K562 (cell line): ENCODE measurements around the gene RNF212B. TPM values are rescaled to one million over a fixed set of nuclear protein-coding genes. Genes with fewer than 3 reads are reported as not detected.

Experiments
- ATAC-seq: fragments of 200-7000 bp; cut with Tn5 transposase; 3 replicates; pipeline ENCODE4 v1.9.1; 2020; ENCODE audit warnings: moderate library complexity
- BruUV-seq: library from RNA; stranded (reverse); fragments of 400-500 nt; replicated peaks from 2 replicates; lab custom pipeline; 2021; lab: Mats Ljungman, UMichigan
- CTCF ChIA-PET: fragments of 300-600 bp; formaldehyde crosslinking; extraction: SDS; loops from one replicate; lab custom pipeline; 2021; ENCODE audit warnings: low intra/inter-chr PET ratio; lab: Yijun Ruan, JAX
- POLR2A ChIA-PET: fragments of 300-600, 350-650 bp; sonication (Branson Sonifier 250); formaldehyde crosslinking; extraction: SDS; loops from one replicate; lab custom pipeline; 2021; ENCODE audit warnings: antibody characterized with exemption, inconsistent platforms; lab: Yijun Ruan, JAX
- DNase-seq, 4 experiments: peaks; one replicate each; pipeline versions ENCODE4 v3.0.0 to v3.0.0-alpha.2; 2011 to 2018; ENCODE audit warnings: low spot score in 3 of 4, mixed read lengths in 3 of 4; ENCODE audit errors: extremely low read depth in 1 of 4
- FAIRE-seq: peaks from 2 replicates; lab custom pipeline; 2011; peaks lifted over from hg19 to GRCh38; lab: Jason Lieb, UNC
- H2AFZ ChIP-seq: 2 replicates; pipeline ENCODE4 v1.6.0; 2011; ENCODE audit warnings: low read depth, low read length, control low read depth, inconsistent platforms
- H3K27ac ChIP-seq: fragments of 200-600 bp; 3 replicates; pipeline ENCODE4 v1.8.0; 2011; ENCODE audit warnings: low read depth, mild to moderate bottlenecking, control low read depth, inconsistent platforms, low read length, moderate library complexity, mixed read lengths; ENCODE audit errors: extremely low read depth
- H3K27me3 ChIP-seq, 2 experiments: fragments of 300-600 bp in 1 of 2; 2 replicates in 1 of 2; 3 replicates in 1 of 2; pipeline versions ENCODE4 v1.6.0 to v1.8.0; 2011; ENCODE audit warnings: inconsistent platforms in 2 of 2, low read length in 2 of 2, mild to moderate bottlenecking in 1 of 2, mixed read lengths in 1 of 2, moderate library complexity in 1 of 2; ENCODE audit not compliant: control insufficient read depth in 2 of 2, insufficient read depth in 2 of 2
- H3K36me3 ChIP-seq: fragments of 300-600 bp; 3 replicates; pipeline ENCODE4 v1.8.0; 2011; ENCODE audit warnings: mild to moderate bottlenecking, low read length, inconsistent platforms; ENCODE audit not compliant: control insufficient read depth, insufficient read depth
- H3K4me1 ChIP-seq, 2 experiments: fragments of 200-600 bp in 1 of 2; replicated peaks in 1 of 2; 2 replicates in 1 of 2; 3 replicates in 1 of 2; pipeline versions ENCODE4 v1.5.1 to v1.8.0; 2011; ENCODE audit warnings: inconsistent platforms in 2 of 2, low read length in 2 of 2, mild to moderate bottlenecking in 1 of 2, mixed read lengths in 1 of 2, moderate library complexity in 1 of 2; ENCODE audit not compliant: control insufficient read depth in 2 of 2, insufficient read depth in 2 of 2
- H3K4me2 ChIP-seq: 2 replicates; pipeline ENCODE4 v1.6.1; 2011; ENCODE audit warnings: low read length, control low read depth, inconsistent platforms, mixed read lengths; ENCODE audit not compliant: insufficient read depth
- H3K4me3 ChIP-seq: fragments of 200-600 bp; sonication (generic), shearing (Covaris generic); 2 replicates; pipeline ENCODE4 v1.5.1; 2016; ENCODE audit warnings: control low read depth, inconsistent platforms
- H3K79me2 ChIP-seq: fragments of 200-600 bp; 3 replicates; pipeline ENCODE4 v1.8.0; 2011; ENCODE audit warnings: low read length, inconsistent platforms; ENCODE audit not compliant: control insufficient read depth, insufficient read depth
- H3K9ac ChIP-seq, 2 experiments: 2 replicates each; pipeline versions ENCODE4 v1.6.0 to v1.6.1; 2011; ENCODE audit warnings: low read depth in 2 of 2, low read length in 2 of 2, control low read depth in 1 of 2, inconsistent platforms in 1 of 2, mild to moderate bottlenecking in 1 of 2, mixed read lengths in 1 of 2; ENCODE audit not compliant: insufficient read depth in 1 of 2
- H3K9me1 ChIP-seq: one replicate; pipeline ENCODE4 v1.6.0; 2011; ENCODE audit warnings: inconsistent platforms, mild to moderate bottlenecking, low read length, moderate library complexity; ENCODE audit not compliant: control insufficient read depth, insufficient read depth
- H3K9me3 ChIP-seq: replicated peaks from 2 replicates; pipeline ENCODE4 v1.5.1; 2011; ENCODE audit warnings: low read depth, low read length, inconsistent platforms; ENCODE audit not compliant: control insufficient read depth, insufficient read depth
- H4K20me1 ChIP-seq: replicated peaks from 2 replicates; pipeline ENCODE4 v1.6.1; 2011; ENCODE audit warnings: low read length, inconsistent platforms, mixed read lengths; ENCODE audit not compliant: control insufficient read depth, insufficient read depth
- DMBX1 ChIP-seq: fragments of 250-450 bp; sonication (Bioruptor Pico); IDR thresholded peaks from 2 replicates; pipeline ENCODE4 v1.8.0; 2022; ENCODE audit warnings: inconsistent platforms, mild to moderate bottlenecking, moderate library complexity, borderline replicate concordance
- EP400 ChIP-seq: fragments of 450-650 bp; IDR thresholded peaks from 2 replicates; pipeline ENCODE4 v1.6.1; 2017; ENCODE audit warnings: antibody characterized with exemption, mild to moderate bottlenecking, moderate library complexity
- GABPB1 ChIP-seq: sonication (generic); formaldehyde crosslinking; IDR thresholded peaks from 2 replicates; pipeline ENCODE4 v1.8.0; 2022; ENCODE audit warnings: mild to moderate bottlenecking, missing genetic modification reagents
- HDGF ChIP-seq: fragments of 450-650 bp; IDR thresholded peaks from 2 replicates; pipeline ENCODE4 v1.6.1; 2016
- HOXB6 ChIP-seq: fragments of 250-450 bp; sonication (Bioruptor Pico); IDR thresholded peaks from 2 replicates; pipeline ENCODE4 v1.5.1; 2022; ENCODE audit warnings: mild to moderate bottlenecking, borderline replicate concordance
- PHB ChIP-seq: fragments of 250-450 bp; sonication (Bioruptor Pico); IDR thresholded peaks from 2 replicates; pipeline ENCODE4 v1.5.0; 2021
- PHF20 ChIP-seq: fragments of 450-650 bp; IDR thresholded peaks from 2 replicates; pipeline ENCODE4 v1.6.1; 2018; ENCODE audit not compliant: partially characterized antibody
- PHF21A ChIP-seq: fragments of 450-650 bp; IDR thresholded peaks from 2 replicates; pipeline ENCODE4 v1.6.1; 2017; ENCODE audit warnings: low read depth, borderline replicate concordance
- POLR2G ChIP-seq: fragments of 200-400 bp; formaldehyde crosslinking; IDR thresholded peaks from 2 replicates; pipeline ENCODE4 v1.6.1; 2017; ENCODE audit warnings: low read depth, mild to moderate bottlenecking, antibody characterized with exemption, low read length, moderate library complexity
- POLR2H ChIP-seq: IDR thresholded peaks from 2 replicates; pipeline ENCODE4 v1.6.1; 2016; ENCODE audit warnings: missing genetic modification characterization, low read depth, mild to moderate bottlenecking, control low read depth, missing compliant biosample characterization, moderate library complexity
- RBFOX2 ChIP-seq: fragments of 200-400 bp; formaldehyde crosslinking; IDR thresholded peaks from 2 replicates; pipeline ENCODE4 v1.6.1; 2017; ENCODE audit warnings: low read depth, mild to moderate bottlenecking, low read length, moderate library complexity
- SMARCA4 ChIP-seq: fragments of 450-650 bp; IDR thresholded peaks from 2 replicates; pipeline ENCODE4 v1.6.1; 2016
- SMARCA5 ChIP-seq: fragments of 450-650 bp; IDR thresholded peaks from 2 replicates; pipeline ENCODE4 v1.6.1; 2016
- WGBS: fragments of 100-300 bp; shearing (Covaris generic); methylation state at CpG from one replicate; pipeline ENCODE4 v1.1.6; 2016; ENCODE audit warnings: low coverage, mixed read lengths; ENCODE audit not compliant: insufficient coverage; ENCODE audit errors: missing lambda C conversion rate; 5-methylcytosine and 5-hydroxymethylcytosine counted together
- in situ Hi-C: fragments of 300-500 bp; cut with MboI; formaldehyde crosslinking; loops from 4 replicates; pipeline ENCODE4 v1.15.0; 2018; ENCODE audit warnings: inconsistent platforms, mixed read lengths
- intact Hi-C: fragments of 100-400 bp; cut with micrococcal nuclease; formaldehyde crosslinking; loops from 2 replicates; pipeline ENCODE4 v1.14.2; 2022
- polyA plus RNA-seq, 8 experiments: library from polyadenylated mRNA; depleted of rRNA in 4 of 8; stranded (reverse) in 5 of 8; unstranded in 3 of 8; fragments of >200 nt; fragmentation: Nextera tagmentation in 2 of 8; fragmentation: Illumina TruSeq in 1 of 8; extraction: Ambion mirVana in 2 of 8; extraction: Trizol in 1 of 8; gene quantifications; 2 replicates each; pipeline versions ENCODE4 v1.2.1 to v1.2.3, GENCODE V29; 2011 to 2014; ENCODE audit warnings: inconsistent platforms in 1 of 8, missing spikeins in 1 of 8
- total RNA-seq, 7 experiments: library from RNA; depleted of rRNA in 6 of 7; stranded (reverse); fragments of >200 nt in 6 of 7; fragmentation: Illumina TruSeq in 2 of 7; extraction: Trizol in 2 of 7; gene quantifications; 2 replicates each; pipeline versions ENCODE4 v1.2.1 to v1.2.3, GENCODE V29; 2011 to 2021; ENCODE audit warnings: low replicate concordance in 1 of 7
- TF ChIP-seq, protein P1 (sequence below): IDR thresholded peaks from 2 replicates; pipeline ENCODE4 v1.6.1; 2011; ENCODE audit warnings: borderline replicate concordance, low read depth, mild to moderate bottlenecking, moderate library complexity, low read length; ENCODE audit not compliant: insufficient read depth, poor library complexity, severe bottlenecking

The RNF212B gene
- total and polyA plus RNA-seq, 9 of the 15 experiments (the other 6 are each of a cell fraction or from before 2014, with no cell fraction given), result 0.15 to 0.43 (median 0.27) TPM; not detected in 3

DNA sequence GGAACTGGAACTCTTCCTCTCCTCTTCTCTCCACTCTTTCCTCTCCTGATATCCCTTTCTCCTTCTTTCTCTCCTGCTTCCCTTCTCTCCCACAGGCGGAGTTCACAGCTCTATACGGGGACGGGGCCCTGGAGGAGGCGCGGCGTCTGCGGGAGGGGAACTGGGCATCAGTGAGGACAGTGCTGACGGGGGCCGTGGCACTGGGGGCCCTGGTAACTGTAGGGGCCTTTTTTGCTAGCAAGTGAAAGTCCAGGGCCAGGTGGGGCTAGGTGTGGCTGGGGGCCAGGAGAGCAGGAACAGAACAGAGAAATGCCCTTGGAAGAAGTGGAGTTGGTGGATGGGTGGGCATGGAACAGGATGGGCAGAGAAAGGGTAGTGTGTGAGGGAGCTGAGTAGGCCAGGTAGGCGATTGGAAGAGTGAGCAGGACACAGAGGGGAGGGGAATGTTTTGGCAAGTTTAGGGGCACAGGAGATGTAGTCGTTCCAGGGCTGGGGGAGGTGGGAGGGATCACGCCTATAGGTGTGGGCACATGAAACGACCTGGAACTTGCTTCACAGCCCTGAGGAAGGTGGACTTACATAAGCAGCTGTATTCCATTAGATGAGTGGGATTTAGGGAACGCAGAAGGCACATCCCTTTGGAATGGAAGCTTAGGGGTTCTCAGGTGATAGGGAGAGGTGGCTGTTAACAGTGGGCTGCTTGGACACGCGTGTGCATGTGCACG is 71.1 kb downstream of the RNF212B start:
- ChIA-PET CTCF (no interaction called here), POLR2A (interaction anchor here (0.5 to 3.9 kb wide), 3 partner anchors 12 to 526 kb away, joined by 3 to 30 read pairs (median 17); partner anchors contain the start of gene PABPN1)
- ATAC-seq (no peak), DNase-seq (no peak), FAIRE-seq (no peak)
- H3K4me3 ChIP-seq, result no peak overlapping the region
- H4K20me1 ChIP-seq, result no peaks in the 10 kb centered on the region
- H3K4me1 ChIP-seq, result peaks cover 18 to 23% of the 10 kb centered on the region in 2 experiments; a peak in 4 of 5 replicates
- TF ChIP-seq POLR2G, result 0 out of 2 replicates have a peak, but pooled peaks have one; percentile 16
- 0 out of 2 replicates have a peak, but pooled peaks have one; percentile 23 for TF ChIP-seq RBFOX2
- no peak for TF ChIP-seq GABPB1
- H3K27ac ChIP-seq, result no peak overlapping the region
- H3K4me2 ChIP-seq, result no peak overlapping the region
- intact Hi-C loops, result no loop called here
- H3K9ac ChIP-seq, result peak overlapping the region in 1 of 2 experiments; percentile 95; a peak in 2 of 4 replicates
- no peaks in the 10 kb centered on the region for H3K9me3 ChIP-seq
- H3K27me3 ChIP-seq, result no peaks in the 10 kb centered on the region
- no TSS peak for BruUV-seq
- H2AFZ ChIP-seq, result no peak overlapping the region
- H3K36me3 ChIP-seq, result peaks cover 51% of the 10 kb centered on the region
- in situ Hi-C loops, result no loop called here
- peaks cover 45% of the 10 kb centered on the region for H3K79me2 ChIP-seq
- 89% methylated on average over 13 of the region's 17 CpGs for WGBS
- H3K9me1 ChIP-seq, result peaks cover 4% of the 10 kb centered on the region

DNA sequence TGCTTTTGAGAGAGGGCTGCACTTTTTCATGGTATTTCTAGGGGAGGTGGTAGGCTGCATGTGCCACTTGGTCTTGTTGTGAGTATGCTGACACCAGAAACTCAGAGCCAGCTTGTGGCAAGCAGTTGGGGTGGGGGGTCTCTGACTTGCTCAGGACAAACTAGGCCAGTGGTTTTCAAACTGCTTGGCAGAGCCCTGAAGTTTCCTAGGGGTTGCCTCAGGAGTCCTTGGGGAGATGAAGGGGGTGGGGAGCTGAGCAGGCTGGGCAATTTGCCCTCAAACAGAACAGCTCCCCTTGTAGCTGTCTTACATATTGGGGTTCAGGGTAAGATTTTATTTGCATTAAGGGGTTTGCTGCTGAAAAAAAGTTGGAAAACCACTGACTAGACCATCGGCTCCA is 72.8 kb downstream of the RNF212B start:
- Histone ChIP-seq H4K20me1 (no peaks in the 10 kb centered on the region), H3K27me3 (no peaks in the 10 kb centered on the region), H3K4me2 (no peak overlapping the region), H3K79me2 (peaks cover 45% of the 10 kb centered on the region), H3K4me3 (no peak overlapping the region), H3K9me1 (peaks cover 4% of the 10 kb centered on the region), H3K4me1 (peaks cover 18 to 23% of the 10 kb centered on the region in 2 experiments; a peak in 4 of 5 replicates), H3K27ac (no peak overlapping the region), H3K9ac (no peak overlapping the region), H3K9me3 (no peaks in the 10 kb centered on the region), H2AFZ (no peak overlapping the region), H3K36me3 (peaks cover 56% of the 10 kb centered on the region)
- in situ Hi-C loops, result no loop called here
- ATAC-seq, result no peak
- TF ChIP-seq EP400 (no peak), PHF20 (no peak), HDGF (no peak), SMARCA5 (no peak), SMARCA4 (no peak), DMBX1 (CRISPR knock-in tag) (no peak), HOXB6 (no peak), PHF21A (no peak), PHB (CRISPR knock-in tag) (no peak), POLR2H (tag) (no peak)
- TF ChIP-seq, protein P1, sequence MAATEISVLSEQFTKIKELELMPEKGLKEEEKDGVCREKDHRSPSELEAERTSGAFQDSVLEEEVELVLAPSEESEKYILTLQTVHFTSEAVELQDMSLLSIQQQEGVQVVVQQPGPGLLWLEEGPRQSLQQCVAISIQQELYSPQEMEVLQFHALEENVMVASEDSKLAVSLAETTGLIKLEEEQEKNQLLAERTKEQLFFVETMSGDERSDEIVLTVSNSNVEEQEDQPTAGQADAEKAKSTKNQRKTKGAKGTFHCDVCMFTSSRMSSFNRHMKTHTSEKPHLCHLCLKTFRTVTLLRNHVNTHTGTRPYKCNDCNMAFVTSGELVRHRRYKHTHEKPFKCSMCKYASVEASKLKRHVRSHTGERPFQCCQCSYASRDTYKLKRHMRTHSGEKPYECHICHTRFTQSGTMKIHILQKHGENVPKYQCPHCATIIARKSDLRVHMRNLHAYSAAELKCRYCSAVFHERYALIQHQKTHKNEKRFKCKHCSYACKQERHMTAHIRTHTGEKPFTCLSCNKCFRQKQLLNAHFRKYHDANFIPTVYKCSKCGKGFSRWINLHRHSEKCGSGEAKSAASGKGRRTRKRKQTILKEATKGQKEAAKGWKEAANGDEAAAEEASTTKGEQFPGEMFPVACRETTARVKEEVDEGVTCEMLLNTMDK, result no peak
- intact Hi-C loops, result no loop called here
- no peak for FAIRE-seq
- POLR2A ChIA-PET, result interaction anchor here (3.9 kb wide), 1 partner anchor 10 kb away, joined by 30 read pairs; the partner anchor contains the start of gene PABPN1
- DNase-seq, result no peak
- CTCF ChIA-PET, result no interaction called here
- no TSS peak for BruUV-seq
- WGBS, result 100% methylated on average over 1 of the region's 1 CpG
